HepG2 (cell line): ENCODE measurements around the gene INF2. TPM values are rescaled to one million over a fixed set of nuclear protein-coding genes. Genes with fewer than 3 reads are reported as not detected.

Experiments used
- ARHGAP35 ChIP-seq: sonication (generic); formaldehyde crosslinking; IDR thresholded peaks from 2 replicates; pipeline ENCODE4 v1.9.0; 2022; ENCODE audit warnings: mild to moderate bottlenecking, inconsistent platforms, moderate library complexity, missing genetic modification reagents, borderline replicate concordance
- CERS6 ChIP-seq: sonication (generic); formaldehyde crosslinking; IDR thresholded peaks from 2 replicates; pipeline ENCODE4 v1.5.0; 2020; ENCODE audit warnings: missing genetic modification reagents
- DMTF1 ChIP-seq: sonication (generic); formaldehyde crosslinking; IDR thresholded peaks from 2 replicates; pipeline ENCODE4 v1.4.0; 2020; ENCODE audit warnings: mild to moderate bottlenecking, missing genetic modification reagents
- FOXO1 ChIP-seq: sonication (generic); formaldehyde crosslinking; IDR thresholded peaks from 2 replicates; pipeline ENCODE4 v1.4.0; 2020; ENCODE audit warnings: missing genetic modification reagents
- HIVEP1 ChIP-seq: sonication (generic); formaldehyde crosslinking; IDR thresholded peaks from 2 replicates; pipeline ENCODE4 v1.4.0; 2020; ENCODE audit warnings: mild to moderate bottlenecking, missing genetic modification reagents
- MEIS2 ChIP-seq: sonication (generic); formaldehyde crosslinking; IDR thresholded peaks from 2 replicates; pipeline ENCODE4 v1.9.0; 2021; ENCODE audit warnings: mild to moderate bottlenecking, missing genetic modification reagents
- PHF5A ChIP-seq: IDR thresholded peaks from one replicate; pipeline ENCODE4 v1.6.1; 2018; ENCODE audit warnings: low read depth, missing genetic modification reagents; ENCODE audit not compliant: unreplicated experiment
- RARA ChIP-seq: IDR thresholded peaks from 2 replicates; pipeline ENCODE4 v1.6.1; 2016; ENCODE audit warnings: missing genetic modification reagents, missing compliant biosample characterization
- RFXAP ChIP-seq: sonication (generic); formaldehyde crosslinking; IDR thresholded peaks from 2 replicates; pipeline ENCODE4 v1.4.0; 2020; ENCODE audit warnings: missing genetic modification reagents, borderline replicate concordance
- RORA ChIP-seq: sonication (generic); formaldehyde crosslinking; IDR thresholded peaks from 2 replicates; pipeline ENCODE4 v1.5.0; 2020; ENCODE audit warnings: mild to moderate bottlenecking, missing genetic modification reagents, moderate library complexity
- TARDBP ChIP-seq: sonication (generic); formaldehyde crosslinking; IDR thresholded peaks from 2 replicates; pipeline ENCODE4 v1.8.0; 2022; ENCODE audit warnings: mild to moderate bottlenecking, missing genetic modification reagents
- THAP9 ChIP-seq: sonication (generic); formaldehyde crosslinking; IDR thresholded peaks from 2 replicates; pipeline ENCODE4; 2020; ENCODE audit warnings: missing genetic modification reagents, mild to moderate bottlenecking, borderline replicate concordance
- ZNF10 ChIP-seq: sonication (generic); formaldehyde crosslinking; IDR thresholded peaks from 2 replicates; pipeline ENCODE4 v1.4.0; 2020; ENCODE audit warnings: mild to moderate bottlenecking, low read depth, missing genetic modification reagents, borderline replicate concordance
- ZNF558 ChIP-seq: sonication (generic); formaldehyde crosslinking; IDR thresholded peaks from 2 replicates; pipeline ENCODE4 v1.9.0; 2022; ENCODE audit warnings: mild to moderate bottlenecking, missing genetic modification reagents, borderline replicate concordance
- ZNF576 ChIP-seq: sonication (generic); formaldehyde crosslinking; IDR thresholded peaks from 2 replicates; pipeline ENCODE4 v1.4.0; 2020; ENCODE audit warnings: mild to moderate bottlenecking, missing genetic modification reagents
- ZNF687 ChIP-seq: sonication (generic); formaldehyde crosslinking; IDR thresholded peaks from 2 replicates; pipeline ENCODE4 v1.5.1; 2020; ENCODE audit warnings: mild to moderate bottlenecking, missing genetic modification reagents, moderate library complexity
- ZNF781 ChIP-seq: sonication (generic); formaldehyde crosslinking; IDR thresholded peaks from 2 replicates; pipeline ENCODE4 v1.5.1; 2020; ENCODE audit warnings: borderline replicate concordance, mild to moderate bottlenecking, missing genetic modification reagents; ENCODE audit errors: not compliant biosample characterization
- polyA plus RNA-seq, 8 experiments: library from polyadenylated mRNA; depleted of rRNA in 3 of 8; stranded (reverse) in 7 of 8; unstranded in 1 of 8; fragments of >200 nt; fragmentation: Illumina TruSeq in 4 of 8; extraction: Trizol in 4 of 8; gene quantifications; 2 replicates each; pipeline versions ENCODE4 v1.2.1 to v1.2.3, GENCODE V29; 2011 to 2016; ENCODE audit warnings: low read depth in 4 of 8, missing spikeins in 1 of 8, mixed read lengths in 1 of 8; ENCODE audit not compliant: insufficient read depth in 1 of 8
- total RNA-seq, 5 experiments: library from RNA; depleted of rRNA; stranded (reverse); fragments of >200 nt; fragmentation: Illumina TruSeq; extraction: Trizol; gene quantifications; 2 replicates each; pipeline ENCODE4 v1.2.3, GENCODE V29; 2016; ENCODE audit warnings: low read depth in 1 of 5

Gene INF2
- total and polyA plus RNA-seq, 2 of the 13 experiments (the other 11 are each of a cell fraction or from before 2014, with no cell fraction given), result 16.4 to 26.4 TPM

- no peak for TF ChIP-seq THAP9
- no peak for TF ChIP-seq CERS6
- no peak for TF ChIP-seq ZNF781
- no peak for TF ChIP-seq RORA (CRISPR knock-in tag)
- no peak for TF ChIP-seq ZNF558
- peak; percentile 84 for TF ChIP-seq HIVEP1
- no peak for TF ChIP-seq ZNF576 (CRISPR knock-in tag)
- no peak for TF ChIP-seq ARHGAP35 (CRISPR knock-in tag)
- no peak for TF ChIP-seq RFXAP (CRISPR knock-in tag)
- TF ChIP-seq PHF5A (CRISPR knock-in tag), result no peak
- peak; percentile 3; the same call in 1 of the 2 replicates for TF ChIP-seq ZNF687
- TF ChIP-seq RARA (CRISPR knock-in tag), result 0 out of 2 replicates have a peak, but pooled peaks have one; percentile 17
- no peak for TF ChIP-seq DMTF1
- no peak for TF ChIP-seq FOXO1 (CRISPR knock-in tag)
- no peak; the same call in 1 of the 2 replicates for TF ChIP-seq MEIS2 (CRISPR knock-in tag)
- TF ChIP-seq ZNF10 (CRISPR knock-in tag), result no peak
- TF ChIP-seq TARDBP (CRISPR knock-in tag), result 0 out of 2 replicates have a peak, but pooled peaks have one; percentile 8
Measured at GRCh38 chr14:104689109-104689880, at the start of gene INF2 (continued).
